Coronary artery (tissue), 2 donors: ENCODE results near the gene TERT.

Experiments used
- DNase-seq: peaks from one replicate; pipeline ENCODE4 v3.0.0-alpha.2; 2017; ENCODE audit warnings: low spot score
- H3K27ac ChIP-seq, 2 donors: fragments of 200-600 bp; sonication (generic); one replicate each; pipeline ENCODE4 v1.5.1; 2016 to 2019
- H3K4me3 ChIP-seq: fragments of 200-600 bp; sonication (generic); 2 replicates; pipeline ENCODE4 v1.5.1; 2016; ENCODE audit warnings: mild to moderate bottlenecking, moderate library complexity
- TF ChIP-seq, protein P1 (sequence below): fragments of 200-600 bp; sonication (generic); IDR thresholded peaks from one replicate; pipeline ENCODE4 v1.5.1; 2019; ENCODE audit warnings: antibody characterized with exemption

Gene TERT

DNA sequence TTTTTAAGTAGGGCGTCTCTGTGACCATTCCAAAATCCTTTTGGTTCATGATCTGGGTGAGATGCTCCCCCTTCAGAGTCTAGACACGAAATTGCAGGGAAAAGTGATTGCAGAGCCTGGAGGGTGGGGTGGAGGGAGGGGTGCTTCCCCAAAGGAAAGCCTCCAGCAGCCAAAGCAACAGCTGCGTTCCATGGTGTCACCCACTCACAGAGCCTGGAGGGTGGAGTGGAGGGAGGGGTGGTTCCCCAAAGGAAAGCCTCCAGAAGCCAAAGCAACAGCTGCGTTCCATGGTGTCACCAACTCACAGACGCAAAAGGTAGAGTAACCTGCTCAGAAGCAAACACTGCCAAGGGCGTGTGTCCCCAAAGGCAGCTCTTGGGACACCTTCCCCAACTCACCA lies 47.1 kb downstream of the TERT start:
- DNase-seq: no peak
- Histone ChIP-seq H3K4me3 (no peak overlapping the region), H3K27ac (no peak overlapping the region)
- TF ChIP-seq, protein P1, sequence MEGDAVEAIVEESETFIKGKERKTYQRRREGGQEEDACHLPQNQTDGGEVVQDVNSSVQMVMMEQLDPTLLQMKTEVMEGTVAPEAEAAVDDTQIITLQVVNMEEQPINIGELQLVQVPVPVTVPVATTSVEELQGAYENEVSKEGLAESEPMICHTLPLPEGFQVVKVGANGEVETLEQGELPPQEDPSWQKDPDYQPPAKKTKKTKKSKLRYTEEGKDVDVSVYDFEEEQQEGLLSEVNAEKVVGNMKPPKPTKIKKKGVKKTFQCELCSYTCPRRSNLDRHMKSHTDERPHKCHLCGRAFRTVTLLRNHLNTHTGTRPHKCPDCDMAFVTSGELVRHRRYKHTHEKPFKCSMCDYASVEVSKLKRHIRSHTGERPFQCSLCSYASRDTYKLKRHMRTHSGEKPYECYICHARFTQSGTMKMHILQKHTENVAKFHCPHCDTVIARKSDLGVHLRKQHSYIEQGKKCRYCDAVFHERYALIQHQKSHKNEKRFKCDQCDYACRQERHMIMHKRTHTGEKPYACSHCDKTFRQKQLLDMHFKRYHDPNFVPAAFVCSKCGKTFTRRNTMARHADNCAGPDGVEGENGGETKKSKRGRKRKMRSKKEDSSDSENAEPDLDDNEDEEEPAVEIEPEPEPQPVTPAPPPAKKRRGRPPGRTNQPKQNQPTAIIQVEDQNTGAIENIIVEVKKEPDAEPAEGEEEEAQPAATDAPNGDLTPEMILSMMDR: no peak

DNA sequence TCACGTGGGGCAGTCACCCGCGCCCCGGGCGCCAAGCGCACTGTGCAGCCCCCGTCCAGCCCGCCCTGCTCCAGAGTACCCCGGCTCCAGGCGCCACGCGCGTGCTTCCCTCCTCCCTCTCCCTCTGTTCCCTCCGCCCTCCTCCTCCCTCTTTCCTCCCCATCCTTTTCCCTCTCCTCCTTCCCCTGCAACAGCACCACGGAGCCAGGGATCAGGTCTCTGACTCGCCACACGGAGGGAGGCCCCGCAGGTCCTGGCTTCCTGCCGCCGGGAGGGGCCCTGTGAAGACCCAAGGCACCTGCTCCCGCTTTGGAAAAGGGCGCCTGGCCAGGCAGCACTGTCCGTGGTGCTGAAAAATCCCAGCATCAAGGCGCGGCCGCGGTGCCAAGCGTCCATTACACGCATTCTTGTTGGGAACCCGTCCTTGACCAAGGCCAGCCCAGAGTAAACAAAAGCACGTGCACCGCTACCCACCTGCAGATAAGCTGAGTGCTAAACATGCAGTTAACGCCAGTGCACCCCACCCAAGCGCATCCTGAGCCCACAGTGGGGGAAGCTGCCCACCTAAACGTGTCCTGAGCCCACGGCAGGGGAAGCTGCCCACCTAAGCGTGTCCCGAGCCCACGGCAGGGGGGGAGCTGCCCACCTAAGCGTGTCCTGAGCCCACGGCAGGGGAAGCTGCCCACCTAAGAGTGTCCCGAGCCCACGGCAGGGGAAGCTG lies 48.0 kb downstream of the TERT start:
- DNase-seq: no peak
- Histone ChIP-seq H3K27ac (no peak overlapping the region), H3K4me3 (no peak overlapping the region)
- TF ChIP-seq, protein P1: no peak

GRCh38 chr5:1245905-1246576 lies 48.8 kb downstream of the TERT start:
- DNase-seq: no peak
- TF ChIP-seq, protein P1: no peak
- Histone ChIP-seq H3K27ac (no peak overlapping the region), H3K4me3 (no peak overlapping the region)

DNA sequence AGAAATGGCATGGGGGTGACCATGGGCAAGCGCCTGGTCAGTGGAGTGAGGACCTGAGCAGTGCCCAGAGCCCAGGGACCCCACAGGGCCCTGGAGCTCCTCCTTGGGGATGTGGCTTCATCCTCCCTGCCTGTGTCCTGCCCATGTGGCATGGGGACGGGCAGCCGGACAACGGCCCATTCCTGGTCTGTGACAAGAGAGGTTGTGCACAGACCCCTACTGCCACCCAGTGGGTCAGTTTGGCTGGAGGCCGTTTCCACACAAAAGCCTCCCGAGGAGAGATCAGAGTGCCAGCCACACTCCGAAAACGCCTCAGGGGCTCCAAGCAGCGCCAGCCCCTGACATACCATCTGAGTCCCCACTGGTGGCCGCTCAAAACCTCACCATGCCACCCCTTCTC lies 49.9 kb downstream of the TERT start:
- Histone ChIP-seq H3K27ac (no peak overlapping the region), H3K4me3 (no peak overlapping the region)
- TF ChIP-seq, protein P1: no peak
- DNase-seq: no peak

GRCh38 chr5:1244255-1244654 lies 50.6 kb downstream of the TERT start:
- TF ChIP-seq, protein P1: no peak
- no peak for DNase-seq
- Histone ChIP-seq H3K4me3 (no peak overlapping the region), H3K27ac (no peak overlapping the region)

DNA sequence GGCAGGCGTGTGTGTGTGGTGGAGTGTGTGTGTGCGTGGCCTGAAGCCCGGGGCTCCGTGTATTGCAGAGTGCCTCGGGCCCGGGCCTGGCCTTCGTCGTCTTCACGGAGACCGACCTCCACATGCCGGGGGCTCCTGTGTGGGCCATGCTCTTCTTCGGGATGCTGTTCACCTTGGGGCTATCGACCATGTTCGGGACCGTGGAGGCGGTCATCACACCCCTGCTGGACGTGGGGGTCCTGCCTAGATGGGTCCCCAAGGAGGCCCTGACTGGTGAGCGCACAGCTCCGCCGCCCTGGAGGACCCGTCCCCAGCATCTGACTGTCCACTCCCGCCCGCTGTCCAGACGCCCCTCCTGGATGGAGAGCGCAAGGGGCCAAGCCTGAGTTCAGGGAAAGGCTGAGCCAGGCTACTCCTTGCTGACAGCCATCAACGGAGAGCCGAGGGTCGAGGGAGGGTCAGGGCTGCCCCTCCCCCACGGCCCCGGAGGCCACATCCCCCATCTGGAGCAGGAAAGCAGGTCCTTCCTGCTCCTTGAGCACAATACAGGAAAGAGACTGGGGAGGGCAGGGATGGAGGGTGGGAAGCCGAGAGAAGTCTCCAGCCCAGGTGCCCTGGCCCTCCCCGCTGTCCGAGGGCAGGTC lies 51.3 kb downstream of the TERT start:
- TF ChIP-seq, protein P1: no peak

More for the DNA sequence above, 51.3 kb downstream of the TERT start:
- H3K27ac ChIP-seq: no peak overlapping the region
- no peak overlapping the region for H3K4me3 ChIP-seq
- no peak for DNase-seq
